Stimulated activated CD4-positive, alpha-beta T cell treated with anti-CD3 and anti-CD28 coated beads, Interleukin-2, amount 100 ng/mL, for 4 hours (primary cell): ENCODE measurements around the gene SLC5A6.

Experiments used
- DNase-seq: peaks from one replicate; pipeline ENCODE4 v3.0.0-alpha.2; 2020; ENCODE audit warnings: low read depth

SLC5A6 gene

DNA sequence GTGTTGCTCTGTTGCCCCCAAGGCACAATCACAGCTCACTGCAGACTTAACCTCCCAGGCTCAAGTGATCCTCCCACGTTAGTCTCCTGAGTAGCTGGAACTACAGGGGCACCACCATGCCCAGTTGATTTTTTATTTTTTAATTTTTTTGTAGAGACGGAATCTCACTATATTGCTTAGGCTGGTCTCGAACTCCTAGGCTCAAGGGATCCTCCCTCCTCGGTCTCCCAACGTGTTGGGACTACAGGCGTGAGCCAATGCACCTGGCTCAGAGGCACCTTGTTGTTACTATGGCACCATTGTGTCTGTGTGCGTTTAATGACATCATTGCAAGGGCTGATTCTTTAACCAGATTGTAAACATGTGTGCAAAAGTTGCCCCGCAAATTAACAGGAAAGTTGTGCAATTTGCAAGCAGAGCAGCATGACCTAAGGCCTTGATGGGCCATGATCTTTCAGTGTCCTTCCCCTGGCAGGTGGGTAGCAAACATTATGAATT is 40.7 kb downstream of the SLC5A6 start:
- DNase-seq, result no peak

DNA sequence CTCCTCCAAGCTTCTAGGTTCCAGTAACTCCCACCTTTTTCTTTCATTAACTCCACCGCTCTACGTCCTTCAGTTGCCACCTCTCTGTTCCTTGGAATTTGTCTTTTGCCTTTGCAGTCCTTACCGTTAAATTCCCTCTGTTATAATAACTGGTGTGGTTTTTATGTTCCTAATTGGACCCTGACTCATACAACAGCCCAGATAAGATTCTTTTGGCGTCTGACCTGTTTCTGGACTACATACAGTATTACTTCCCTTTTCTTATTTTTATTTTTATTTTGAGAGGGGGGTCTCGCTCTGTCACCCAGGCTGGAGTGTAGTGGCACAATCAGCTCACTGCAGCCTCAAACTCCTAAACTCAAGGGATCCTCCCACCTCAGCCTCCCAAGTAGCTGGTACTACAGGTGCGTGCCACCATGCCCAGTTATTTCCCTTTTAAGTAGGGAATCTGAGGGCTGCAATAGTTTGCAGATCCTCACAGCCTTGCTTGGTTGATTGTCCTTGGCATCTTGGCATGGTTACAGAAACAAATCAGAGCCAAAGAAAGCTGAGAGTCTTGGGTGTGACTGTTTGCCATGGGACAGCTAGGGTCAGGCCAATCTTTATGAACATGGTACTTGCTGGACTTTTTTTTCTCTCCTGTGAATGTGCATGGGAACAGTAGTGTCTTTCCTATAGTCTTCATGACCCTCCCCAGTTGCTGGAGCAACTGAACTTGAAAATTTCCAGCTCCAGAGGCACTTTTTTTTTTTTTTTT is 41.3 kb downstream of the SLC5A6 start:
- DNase-seq, result no peak

GRCh38 chr2:27164960-27165763 is 46.9 kb downstream of the SLC5A6 start:
- no peak for DNase-seq

DNA sequence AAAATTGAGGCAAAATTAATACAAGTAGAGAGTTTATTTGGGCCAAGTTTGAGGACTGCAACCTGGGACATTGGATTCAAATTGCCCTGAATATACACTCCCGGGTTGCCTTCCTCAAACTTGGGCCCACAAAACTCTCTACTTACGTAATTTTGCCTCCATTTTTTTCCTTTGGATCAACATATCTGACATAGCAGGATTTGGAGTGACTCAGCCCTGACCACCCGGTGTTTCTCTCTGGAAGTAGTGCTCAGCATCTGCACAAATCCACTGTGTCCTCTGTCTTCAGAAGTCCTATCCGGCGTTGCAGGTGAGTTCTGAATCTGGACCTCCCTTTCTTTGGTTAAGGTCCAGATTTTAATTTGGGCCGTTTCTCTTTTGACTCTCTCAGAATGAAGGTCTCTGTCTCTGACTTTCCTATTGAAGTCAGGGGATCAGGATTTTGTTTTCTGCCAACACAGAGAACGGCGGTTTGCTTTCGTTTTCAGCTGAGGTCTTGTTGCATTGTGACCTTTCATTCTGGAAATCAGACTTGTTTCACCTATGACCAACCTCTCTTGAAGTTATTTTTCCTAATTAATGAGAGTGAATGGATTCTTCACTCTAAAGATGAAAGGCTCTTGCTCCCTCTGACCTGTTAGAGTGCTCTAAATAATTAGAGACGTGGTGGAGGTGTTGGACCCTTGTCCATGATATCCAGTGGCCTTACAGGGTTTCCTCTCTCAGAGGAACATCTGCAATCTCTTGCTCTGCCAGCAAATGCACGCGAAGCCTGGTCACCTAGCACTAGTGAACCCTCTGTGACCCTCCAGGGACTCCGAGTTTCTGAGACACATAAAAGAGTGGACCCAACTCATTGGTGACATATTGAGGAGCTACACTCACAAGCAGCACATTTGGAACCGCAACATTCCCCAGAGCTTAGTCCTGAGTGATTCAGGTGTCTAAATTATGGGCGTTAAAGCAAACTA is 49.6 kb downstream of the SLC5A6 start:
- DNase-seq, result no peak

- no peak for DNase-seq
These were observed 51.9 kb downstream of the SLC5A6 start for GRCh38 chr2:27160191-27160590.

GRCh38 chr2:27159271-27159670 is 52.8 kb downstream of the SLC5A6 start:
- no peak for DNase-seq

GRCh38 chr2:27158468-27158867 is 53.6 kb downstream of the SLC5A6 start:
- DNase-seq, result no peak

- DNase-seq, result no peak
These were observed 57.0 kb downstream of the SLC5A6 start for GRCh38 chr2:27155069-27155520.

GRCh38 chr2:27154488-27154887 is 57.6 kb downstream of the SLC5A6 start:
- no peak for DNase-seq

DNA sequence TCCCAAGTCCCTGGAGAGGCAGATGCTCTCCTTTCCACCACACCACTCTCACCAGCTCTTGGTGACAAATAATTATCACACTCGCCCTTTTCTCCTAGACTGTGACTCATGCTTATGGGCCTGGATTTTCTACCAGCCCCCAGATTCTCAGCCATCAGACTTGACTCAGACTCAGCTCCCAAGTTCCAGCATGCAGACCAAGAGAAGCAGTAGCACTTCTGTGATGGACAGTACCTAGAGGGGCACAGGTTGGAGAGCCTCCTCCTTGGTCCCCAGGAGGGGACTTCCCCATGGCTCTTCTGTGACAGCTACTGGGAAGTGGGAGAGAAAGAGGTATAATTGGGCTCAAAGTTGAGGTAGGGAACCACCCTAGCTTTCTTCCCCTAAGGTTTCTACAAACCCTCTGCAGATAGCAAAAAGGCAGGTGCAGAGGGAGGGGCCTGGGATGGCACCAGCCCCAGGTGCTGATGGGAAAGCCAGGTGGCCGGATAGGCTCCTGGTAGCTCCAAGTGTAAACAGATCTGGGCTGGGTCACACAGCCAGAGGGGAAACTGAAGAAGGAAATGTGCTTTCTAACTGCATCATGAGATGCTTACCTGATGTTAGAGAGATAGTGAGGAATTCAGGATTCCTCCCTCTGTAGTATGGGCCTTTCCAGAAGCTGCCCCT is 59.1 kb downstream of the SLC5A6 start:
- no peak for DNase-seq

- DNase-seq, result no peak
These were observed 59.8 kb downstream of the SLC5A6 start for GRCh38 chr2:27152102-27152795.

DNA sequence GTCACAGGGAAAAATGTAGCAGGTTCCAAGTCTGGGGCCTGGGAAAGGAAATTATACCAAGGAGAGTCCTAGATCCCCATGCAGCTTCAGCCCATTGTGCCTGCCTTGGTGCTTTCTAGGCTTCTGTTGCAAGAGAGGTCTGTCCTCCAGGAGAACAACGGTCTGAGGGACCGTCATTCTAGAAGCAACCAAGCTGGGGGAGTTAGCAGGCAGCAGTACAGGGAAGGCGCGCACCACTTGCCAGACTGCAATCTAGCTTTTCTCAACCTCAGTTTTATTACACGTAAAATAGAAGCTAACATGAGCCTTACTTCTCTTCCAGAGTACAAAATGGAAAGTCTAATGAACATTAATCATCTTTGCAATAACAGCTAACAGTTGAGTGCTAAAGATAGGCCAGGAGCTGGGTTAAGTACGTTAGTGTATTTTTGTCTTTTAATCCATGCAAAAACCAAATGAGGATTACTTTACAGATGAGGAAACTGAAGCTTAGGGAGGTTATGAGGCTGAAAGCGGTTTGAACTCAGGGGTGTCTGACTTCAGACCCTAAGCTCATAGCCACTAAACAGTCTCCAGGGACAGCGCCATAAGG is 61.3 kb downstream of the SLC5A6 start:
- DNase-seq, result no peak
